ENCODE measurements around the gene PTPN7.

- TF ChIP-seq CTCF (IDR thresholded peaks at IDR 0.05) (no peak), POLR2A (IDR thresholded peaks at IDR 0.05) (no peak)
Measured at GRCh38 chr1:202110977-202111376, 49.4 kb downstream of the PTPN7 start.
